Cardiac fibroblast (primary cell): Measurements from ENCODE around the gene KRT17.
"Not testable (repeated sequence)": the region's sequence is repeated elsewhere in the genome, so short reads cannot be mapped to it uniquely, and the experiment has no call there.

Source experiments
- DNase-seq, 2 donors: peaks; one replicate each; pipeline versions ENCODE4 v3.0.0 to v3.0.0-alpha.2; 2010; ENCODE audit warnings: low read depth in 2 of 2
- H3K4me3 ChIP-seq, 2 donors: replicated peaks in 1 of 2; 1 replicate in 1 of 2; 2 replicates in 1 of 2; pipeline ENCODE4 v1.5.1; 2011; ENCODE audit warnings: low read depth in 2 of 2, low read length in 2 of 2, mild to moderate bottlenecking in 2 of 2, moderate library complexity in 1 of 2
- TF ChIP-seq, protein P1 (sequence below): IDR thresholded peaks from one replicate; pipeline ENCODE4 v1.5.1; 2011; ENCODE audit warnings: low read depth, mild to moderate bottlenecking, low read length, inconsistent platforms

The KRT17 gene

DNA sequence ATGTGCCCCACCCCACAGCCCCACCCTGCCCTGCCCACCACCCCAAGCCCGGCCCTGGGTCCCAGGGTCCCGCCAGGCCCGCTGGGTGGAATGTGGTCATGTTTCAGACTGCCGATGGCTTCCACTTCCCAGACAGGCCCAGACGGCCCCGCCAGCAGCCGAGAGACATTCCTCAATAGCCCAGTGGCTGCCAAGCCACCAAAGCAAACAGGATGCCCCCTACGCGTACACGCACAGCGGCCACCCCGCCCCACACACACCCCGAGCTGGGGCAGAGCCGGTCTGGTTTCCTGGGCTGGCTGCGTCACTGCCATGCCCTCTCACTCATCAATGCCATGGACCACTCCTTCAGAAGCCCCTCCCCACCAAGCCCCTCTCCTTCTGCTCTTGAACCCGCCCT lies 1.2 kb upstream of the KRT17 start:
- DNase-seq = no peak
- H3K4me3 ChIP-seq = no peak overlapping the region
- TF ChIP-seq, protein P1, sequence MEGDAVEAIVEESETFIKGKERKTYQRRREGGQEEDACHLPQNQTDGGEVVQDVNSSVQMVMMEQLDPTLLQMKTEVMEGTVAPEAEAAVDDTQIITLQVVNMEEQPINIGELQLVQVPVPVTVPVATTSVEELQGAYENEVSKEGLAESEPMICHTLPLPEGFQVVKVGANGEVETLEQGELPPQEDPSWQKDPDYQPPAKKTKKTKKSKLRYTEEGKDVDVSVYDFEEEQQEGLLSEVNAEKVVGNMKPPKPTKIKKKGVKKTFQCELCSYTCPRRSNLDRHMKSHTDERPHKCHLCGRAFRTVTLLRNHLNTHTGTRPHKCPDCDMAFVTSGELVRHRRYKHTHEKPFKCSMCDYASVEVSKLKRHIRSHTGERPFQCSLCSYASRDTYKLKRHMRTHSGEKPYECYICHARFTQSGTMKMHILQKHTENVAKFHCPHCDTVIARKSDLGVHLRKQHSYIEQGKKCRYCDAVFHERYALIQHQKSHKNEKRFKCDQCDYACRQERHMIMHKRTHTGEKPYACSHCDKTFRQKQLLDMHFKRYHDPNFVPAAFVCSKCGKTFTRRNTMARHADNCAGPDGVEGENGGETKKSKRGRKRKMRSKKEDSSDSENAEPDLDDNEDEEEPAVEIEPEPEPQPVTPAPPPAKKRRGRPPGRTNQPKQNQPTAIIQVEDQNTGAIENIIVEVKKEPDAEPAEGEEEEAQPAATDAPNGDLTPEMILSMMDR = no peak

DNA sequence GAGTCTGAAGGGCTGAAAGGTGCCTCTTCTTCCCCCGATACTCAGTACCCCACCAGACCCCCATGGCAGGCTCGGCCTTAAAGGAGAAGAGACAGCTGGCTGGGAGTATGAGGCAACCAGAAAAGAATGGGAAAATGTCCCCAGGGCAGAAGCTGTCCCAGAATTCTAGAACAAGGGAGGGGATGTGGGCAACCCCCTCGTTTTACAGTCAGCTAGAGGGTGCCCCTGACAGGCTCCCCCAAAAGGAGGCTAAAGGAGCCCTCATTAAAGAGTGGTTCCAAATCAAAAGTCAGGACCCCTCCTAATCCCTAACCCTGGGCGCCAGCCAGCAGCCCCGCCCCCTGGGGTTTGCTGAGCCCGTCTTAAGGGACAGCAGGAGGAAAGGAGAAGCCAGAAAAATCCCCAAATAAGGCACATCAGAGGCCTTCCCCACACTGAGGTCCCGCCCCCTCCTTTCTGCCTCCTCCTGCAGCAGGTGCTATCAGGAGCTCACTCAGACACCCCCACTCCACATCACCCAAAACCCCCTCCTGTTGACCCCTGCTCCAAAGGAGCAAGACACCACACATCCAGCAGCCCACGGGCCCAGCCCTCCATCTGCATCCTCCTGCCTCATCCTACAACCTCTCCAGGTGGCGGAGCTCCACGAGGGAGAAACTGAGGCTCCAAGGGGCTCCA lies 1.1 kb downstream of the KRT17 start:
- H3K4me3 ChIP-seq = not testable (repeated sequence)

DNA sequence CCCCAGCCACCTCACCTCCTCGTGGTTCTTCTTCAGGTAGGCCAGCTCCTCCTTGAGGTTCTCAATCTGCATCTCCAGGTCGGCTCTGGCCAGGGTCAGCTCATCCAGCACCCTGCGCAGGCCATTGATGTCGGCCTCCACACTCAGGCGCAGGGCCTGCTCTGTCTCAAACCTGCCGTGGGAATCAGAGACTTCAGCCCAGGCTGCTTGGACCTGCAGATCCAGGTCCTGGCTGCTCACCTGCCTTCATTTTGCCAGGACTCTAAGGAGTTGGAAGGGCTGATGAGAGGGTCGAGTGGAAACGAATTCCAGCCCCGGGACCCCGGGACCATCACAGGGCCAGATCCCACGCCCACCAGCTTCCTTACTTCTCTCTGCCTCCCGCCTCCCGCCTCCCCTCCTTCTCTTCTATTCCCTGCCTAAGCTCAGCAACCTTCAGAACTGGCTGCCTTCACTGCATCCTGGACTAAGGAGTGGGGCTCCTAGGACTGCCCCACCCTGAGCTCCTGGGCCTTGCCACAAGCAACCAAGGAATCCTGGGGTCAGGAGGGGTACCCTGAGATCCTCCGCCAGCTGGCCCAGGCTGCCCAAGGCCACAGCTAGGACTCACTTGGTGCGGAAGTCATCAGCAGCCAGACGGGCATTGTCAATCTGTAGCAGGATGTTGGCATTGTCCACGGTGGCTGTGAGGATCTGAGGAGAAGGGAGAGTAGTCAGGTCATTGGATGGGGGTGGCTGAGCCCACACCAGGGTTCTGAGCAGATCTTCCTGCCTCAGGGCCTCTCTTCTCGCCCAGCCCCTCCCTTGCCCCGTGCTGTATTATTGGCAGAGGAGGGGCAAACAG lies 1.8 kb downstream of the KRT17 start:
- H3K4me3 ChIP-seq, DNase-seq: not testable (repeated sequence)

More for the DNA sequence above, 1.1 kb downstream of the KRT17 start:
- DNase-seq = not testable (repeated sequence)

DNA sequence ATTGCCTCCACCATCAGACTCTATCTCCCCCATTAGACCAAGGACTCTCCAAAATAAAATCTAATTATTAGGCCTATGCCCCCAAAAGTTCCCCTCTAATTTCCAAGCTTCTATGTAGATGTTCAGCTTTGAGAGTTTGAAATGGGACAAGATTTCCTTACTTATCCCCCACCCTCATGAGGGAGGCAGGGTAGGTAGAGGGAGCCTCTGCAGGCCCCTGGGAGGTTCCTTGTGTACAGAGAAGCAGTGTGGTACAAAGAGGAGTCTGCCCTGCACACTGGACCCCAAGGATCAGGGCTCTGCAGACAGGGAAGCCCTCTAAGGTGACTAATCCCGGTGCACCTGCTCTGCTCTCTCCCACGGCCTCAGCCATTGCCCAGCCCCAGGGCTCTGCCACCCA lies 2.5 kb downstream of the KRT17 start:
- TF ChIP-seq, protein P1 = no peak
- no peak overlapping the region for H3K4me3 ChIP-seq
- DNase-seq = no peak

DNA sequence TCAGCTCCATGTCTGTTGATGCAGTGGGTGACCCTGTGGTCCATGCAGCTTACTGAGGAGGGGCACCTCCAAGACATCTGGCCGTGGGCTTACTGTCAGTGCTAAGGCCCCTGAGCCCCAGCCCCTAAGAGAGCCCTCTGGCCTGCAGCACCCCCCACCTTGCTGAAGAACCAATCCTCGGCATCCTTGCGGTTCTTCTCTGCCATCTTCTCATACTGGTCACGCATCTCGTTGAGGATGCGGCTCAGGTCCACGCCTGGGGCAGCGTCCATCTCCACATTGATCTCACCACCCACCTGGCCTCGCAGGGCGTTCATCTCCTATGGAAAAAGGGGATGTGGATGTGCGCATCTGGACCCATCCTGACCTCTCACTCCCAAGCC lies 2.9 kb downstream of the KRT17 start:
- not testable (repeated sequence) for DNase-seq, H3K4me3 ChIP-seq

DNA sequence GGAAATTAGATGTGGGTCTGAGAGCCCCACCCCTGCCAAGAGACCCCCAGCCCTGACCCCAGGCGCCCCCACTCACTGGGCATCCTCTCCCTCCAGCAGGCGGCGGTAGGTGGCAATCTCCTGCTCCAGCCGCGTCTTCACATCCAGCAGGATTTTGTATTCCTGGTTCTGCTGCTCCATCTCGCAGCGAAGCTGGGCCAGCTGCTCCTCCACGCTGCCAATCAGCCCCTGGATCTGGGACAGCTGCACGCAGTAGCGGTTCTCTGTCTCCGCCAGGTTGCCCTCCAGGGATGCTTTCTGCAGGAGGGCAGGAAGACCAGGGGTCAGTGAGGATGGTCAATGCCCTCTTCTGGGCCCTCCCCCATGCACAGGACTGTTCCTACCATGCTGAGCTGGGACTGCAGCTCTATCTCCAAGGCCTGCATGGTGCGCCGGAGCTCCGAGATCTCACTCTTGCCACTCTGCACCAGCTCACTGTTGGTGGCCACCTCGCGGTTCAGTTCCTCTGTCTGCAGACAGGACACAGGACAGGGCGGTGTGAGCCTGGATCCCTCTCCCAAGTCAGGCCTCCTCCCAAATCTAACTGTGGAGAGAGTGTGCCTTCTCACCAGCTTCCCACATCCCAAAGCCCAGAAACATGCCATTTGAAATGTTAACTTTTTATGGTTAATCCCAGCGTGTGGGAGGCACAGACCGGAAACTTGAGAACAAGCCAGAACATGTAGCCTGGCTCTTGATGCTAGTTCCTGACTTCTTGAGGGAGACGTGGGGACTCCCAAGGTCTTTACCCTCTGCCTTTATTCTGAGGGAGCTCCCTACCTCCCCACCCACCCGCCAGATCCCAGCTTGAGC lies 3.6 kb downstream of the KRT17 start:
- TF ChIP-seq, protein P1 = no peak
- peak; percentile 18 to 47 for DNase-seq

DNA sequence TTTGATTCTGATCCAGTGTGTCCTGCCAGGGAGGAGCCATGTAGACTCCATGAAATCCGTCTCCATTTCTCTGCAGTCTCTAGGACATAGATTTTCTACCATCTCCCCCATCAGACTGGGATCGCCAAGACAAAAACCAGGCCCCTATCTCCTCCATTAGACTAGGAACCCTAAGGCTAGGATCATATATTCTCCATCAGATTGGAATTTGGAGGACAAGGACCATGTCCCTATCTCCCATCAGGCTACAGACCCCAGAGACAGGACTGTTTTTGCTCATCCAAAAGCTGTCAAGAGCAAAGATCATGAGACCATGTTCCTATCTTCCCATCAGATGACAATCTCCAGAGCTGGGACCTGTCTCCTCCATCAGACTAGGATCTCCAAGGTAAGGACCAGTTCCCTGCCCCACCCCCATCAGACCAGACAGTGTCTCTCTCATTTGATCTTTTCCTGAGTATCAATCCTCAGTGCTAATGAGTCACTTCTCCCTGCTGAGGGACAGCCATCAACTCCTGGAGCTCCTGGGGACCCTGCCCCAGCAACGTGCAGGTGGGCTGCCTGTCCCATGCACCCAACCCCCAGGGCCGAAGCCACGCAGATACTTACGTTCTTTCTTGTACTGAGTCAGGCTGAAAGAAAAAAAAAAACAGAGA lies 4.3 kb downstream of the KRT17 start:
- not testable (repeated sequence) for H3K4me3 ChIP-seq

More for the DNA sequence above, 3.6 kb downstream of the KRT17 start:
- H3K4me3 ChIP-seq = no peak overlapping the region

DNA sequence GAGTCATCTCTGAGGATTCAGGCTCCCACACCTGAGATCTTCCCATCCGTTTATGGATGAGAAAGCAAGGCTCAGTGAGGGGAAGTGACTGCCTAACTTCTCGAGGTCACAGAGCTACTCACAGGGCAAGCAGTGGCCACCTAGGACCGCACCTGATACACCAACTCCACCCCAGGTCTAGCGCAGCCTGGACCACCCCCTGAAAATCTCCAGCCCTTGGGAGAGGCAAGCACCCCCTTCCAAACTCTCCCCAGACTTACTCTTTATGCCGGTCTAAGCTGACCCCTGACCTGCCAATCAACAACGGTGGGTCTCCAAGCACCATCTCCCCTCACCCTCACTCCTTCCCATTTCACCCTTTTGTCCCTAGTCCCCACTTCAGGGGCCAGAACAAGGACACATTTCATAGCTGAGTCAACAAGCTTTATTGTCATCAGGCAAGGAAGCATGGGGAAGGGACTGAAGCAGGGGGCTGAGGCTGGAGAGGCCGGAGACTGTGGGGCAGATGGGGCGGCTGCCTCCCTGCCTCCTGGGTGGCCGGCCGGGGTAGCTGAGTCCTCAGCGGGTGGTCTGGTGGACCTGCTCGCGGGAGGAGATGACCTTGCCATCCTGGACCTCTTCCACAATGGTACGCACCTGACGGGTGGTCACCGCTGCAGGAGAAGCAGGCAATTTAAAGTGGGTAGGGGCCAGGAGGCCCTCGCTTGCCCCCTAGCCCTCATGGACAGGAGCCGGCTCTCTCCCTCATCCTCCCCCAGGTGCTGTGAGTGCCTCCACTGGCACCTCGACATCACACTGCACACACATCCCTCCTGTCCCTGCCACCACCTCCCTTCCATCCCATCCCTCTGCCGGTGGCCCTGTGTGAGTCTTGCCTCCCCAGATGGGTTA lies 5.1 kb downstream of the KRT17 start:
- no peak overlapping the region for H3K4me3 ChIP-seq
- no peak for DNase-seq
- TF ChIP-seq, protein P1 = no peak

More for the DNA sequence above, 4.3 kb downstream of the KRT17 start:
- DNase-seq = not testable (repeated sequence)
